H9 (cell line): ENCODE data around the gene LRRN3. TPM values are rescaled to one million over a fixed set of nuclear protein-coding genes. Genes with fewer than 3 reads are reported as not detected.

Experiments used
- DNase-seq: peaks from one replicate; pipeline ENCODE4 v3.0.0-alpha.2; 2017
- H2AFZ ChIP-seq: one replicate; pipeline ENCODE4 v1.6.1; 2013; ENCODE audit warnings: mild to moderate bottlenecking, low read length, control low read depth, moderate library complexity
- H2AK5ac ChIP-seq: 2 replicates; pipeline ENCODE4 v1.6.1; 2013; ENCODE audit warnings: low read length, control low read depth, mixed read lengths; ENCODE audit not compliant: insufficient read length
- H2BK120ac ChIP-seq: one replicate; pipeline ENCODE4 v1.6.1; 2013; ENCODE audit warnings: low read depth, mild to moderate bottlenecking, low read length, control low read depth, inconsistent platforms; ENCODE audit not compliant: poor library complexity, severe bottlenecking
- H2BK12ac ChIP-seq: 2 replicates; pipeline ENCODE4 v1.6.1; 2013; ENCODE audit warnings: low read length, control low read depth, mixed read lengths, low read depth; ENCODE audit not compliant: insufficient read length
- H2BK15ac ChIP-seq: 2 replicates; pipeline ENCODE4 v1.6.1; 2013; ENCODE audit warnings: low read depth, low read length, control low read depth
- H2BK20ac ChIP-seq: one replicate; pipeline ENCODE4 v1.6.1; 2013; ENCODE audit warnings: low read depth, mild to moderate bottlenecking, low read length, control low read depth, inconsistent platforms; ENCODE audit not compliant: poor library complexity, severe bottlenecking
- H2BK5ac ChIP-seq: 2 replicates; pipeline ENCODE4 v1.6.1; 2013; ENCODE audit warnings: low read length, control low read depth, mixed read lengths; ENCODE audit not compliant: insufficient read length
- H3K14ac ChIP-seq: 2 replicates; pipeline ENCODE4 v1.6.1; 2013; ENCODE audit warnings: low read length, control low read depth; ENCODE audit not compliant: insufficient read depth
- H3K18ac ChIP-seq: 2 replicates; pipeline ENCODE4 v1.6.1; 2013; ENCODE audit warnings: low read depth, mild to moderate bottlenecking, mixed read lengths, low read length, control low read depth; ENCODE audit not compliant: insufficient read length
- H3K23ac ChIP-seq: 2 replicates; pipeline ENCODE4 v1.6.1; 2013; ENCODE audit warnings: low read length, control low read depth, mixed read lengths, low read depth; ENCODE audit not compliant: insufficient read length
- H3K23me2 ChIP-seq: 2 replicates; pipeline ENCODE4 v1.6.1; 2013; ENCODE audit warnings: low read depth, mild to moderate bottlenecking, mixed read lengths, low read length, control low read depth; ENCODE audit not compliant: insufficient read length, poor library complexity, severe bottlenecking
- H3K27ac ChIP-seq: 2 replicates; pipeline ENCODE4 v1.5.1; 2013; ENCODE audit warnings: low read length, control low read depth, mixed read lengths, low read depth; ENCODE audit not compliant: insufficient read length
- H3K27me3 ChIP-seq: 2 replicates; pipeline ENCODE4 v1.6.1; 2013; ENCODE audit warnings: low read length, control low read depth, inconsistent platforms; ENCODE audit not compliant: insufficient read depth
- H3K4ac ChIP-seq: 2 replicates; pipeline ENCODE4 v1.6.1; 2013; ENCODE audit warnings: low read depth, mild to moderate bottlenecking, control low read depth, inconsistent platforms, low read length, moderate library complexity
- H3K4me1 ChIP-seq: 2 replicates; pipeline ENCODE4 v1.6.1; 2013; ENCODE audit warnings: low read length, control low read depth, inconsistent platforms; ENCODE audit not compliant: insufficient read depth
- H3K4me2 ChIP-seq: 2 replicates; pipeline ENCODE4 v1.6.1; 2013; ENCODE audit warnings: low read length, control low read depth, mixed read lengths; ENCODE audit not compliant: insufficient read length, insufficient read depth
- H3K56ac ChIP-seq: 2 replicates; pipeline ENCODE4 v1.6.1; 2013; ENCODE audit warnings: low read depth, mild to moderate bottlenecking, mixed read lengths, low read length, control low read depth; ENCODE audit not compliant: insufficient read length
- H3K79me1 ChIP-seq: 2 replicates; pipeline ENCODE4 v1.6.1; 2013; ENCODE audit warnings: low read depth, mild to moderate bottlenecking, moderate library complexity, low read length, control low read depth, inconsistent platforms; ENCODE audit not compliant: insufficient read depth, poor library complexity, severe bottlenecking
- H3K79me2 ChIP-seq: 2 replicates; pipeline ENCODE4 v1.6.1; 2013; ENCODE audit warnings: low read length, control low read depth, inconsistent platforms; ENCODE audit not compliant: insufficient read depth
- H3K9ac ChIP-seq: 2 replicates; pipeline ENCODE4 v1.6.1; 2013; ENCODE audit warnings: low read length, control low read depth, mixed read lengths; ENCODE audit not compliant: insufficient read length; ENCODE audit errors: extremely low read depth
- H3K9me3 ChIP-seq: one replicate; pipeline ENCODE4 v1.6.1; 2013; ENCODE audit warnings: low read depth, low read length, inconsistent platforms; ENCODE audit not compliant: control insufficient read depth
- H3T11ph ChIP-seq: one replicate; pipeline ENCODE4 v1.6.1; 2013; ENCODE audit warnings: mild to moderate bottlenecking, low read length, control low read depth, inconsistent platforms
- H4K20me1 ChIP-seq: one replicate; pipeline ENCODE4 v1.6.1; 2013; ENCODE audit not compliant: control insufficient read depth, insufficient read length, insufficient read depth
- H4K5ac ChIP-seq: 2 replicates; pipeline ENCODE4 v1.6.1; 2013; ENCODE audit warnings: low read depth, mild to moderate bottlenecking, mixed read lengths, low read length, control low read depth; ENCODE audit not compliant: insufficient read length
- H4K8ac ChIP-seq: replicated peaks from 2 replicates; pipeline ENCODE4 v1.6.1; 2013; ENCODE audit warnings: low read length, control low read depth, mixed read lengths, low read depth; ENCODE audit not compliant: insufficient read length
- H4K91ac ChIP-seq: 2 replicates; pipeline ENCODE4 v1.6.1; 2013; ENCODE audit warnings: low read depth, mild to moderate bottlenecking, moderate library complexity, mixed read lengths, low read length, control low read depth; ENCODE audit not compliant: insufficient read length
- H3K27ac Mint-ChIP-seq, 3 experiments: 2 replicates in 2 of 3; 3 replicates in 1 of 3; pipeline ENCODE4 v1.8.0; 2020 to 2021; ENCODE audit warnings: mixed read lengths in 3 of 3, mild to moderate bottlenecking in 1 of 3, moderate library complexity in 1 of 3
- H3K27me3 Mint-ChIP-seq: 2 replicates; pipeline ENCODE4 v1.8.0; 2021; ENCODE audit warnings: low read depth, mild to moderate bottlenecking, moderate library complexity, mixed read lengths
- H3K36me3 Mint-ChIP-seq, 3 experiments: 2 replicates in 2 of 3; 3 replicates in 1 of 3; pipeline ENCODE4 v1.8.0; 2020 to 2021; ENCODE audit warnings: low read depth in 3 of 3, mixed read lengths in 3 of 3; ENCODE audit not compliant: insufficient read depth in 1 of 3
- H3K4me1 Mint-ChIP-seq, 2 experiments: 2 replicates each; pipeline ENCODE4 v1.8.0; 2020; ENCODE audit warnings: mixed read lengths in 2 of 2
- H3K4me3 Mint-ChIP-seq, 2 experiments: 2 replicates in 1 of 2; 3 replicates in 1 of 2; pipeline ENCODE4 v1.8.0; 2020 to 2021; ENCODE audit warnings: mild to moderate bottlenecking in 2 of 2, mixed read lengths in 2 of 2, moderate library complexity in 1 of 2
- H3K9me3 Mint-ChIP-seq, 2 experiments: 2 replicates in 1 of 2; 3 replicates in 1 of 2; pipeline ENCODE4 v1.8.0; 2020; ENCODE audit warnings: mild to moderate bottlenecking in 2 of 2, mixed read lengths in 2 of 2, moderate library complexity in 1 of 2
- WGBS: extraction: QIAGEN DNeasy Blood & Tissue Kit; methylation state at CpG from one replicate; pipeline ENCODE4 v1.1.7; 2013; ENCODE audit warnings: missing lambda C conversion rate, low lambda C conversion rate, mixed read lengths; ENCODE audit not compliant: insufficient read length; ENCODE audit errors: extremely low coverage; 5-methylcytosine and 5-hydroxymethylcytosine counted together
- total RNA-seq: library from RNA; stranded (reverse); gene quantifications from 2 replicates; pipeline ENCODE4 v1.2.1, GENCODE V29; 2021
- TF ChIP-seq, protein P1 (sequence below): fragments of 200-600 bp; sonication (generic); conservative IDR thresholded peaks from 3 replicates; pipeline ENCODE4 v1.8.0; 2021; ENCODE audit warnings: antibody characterized with exemption, mild to moderate bottlenecking

LRRN3 gene
- total RNA-seq, 1 experiment from 2014 or later = 0.77 TPM

DNA sequence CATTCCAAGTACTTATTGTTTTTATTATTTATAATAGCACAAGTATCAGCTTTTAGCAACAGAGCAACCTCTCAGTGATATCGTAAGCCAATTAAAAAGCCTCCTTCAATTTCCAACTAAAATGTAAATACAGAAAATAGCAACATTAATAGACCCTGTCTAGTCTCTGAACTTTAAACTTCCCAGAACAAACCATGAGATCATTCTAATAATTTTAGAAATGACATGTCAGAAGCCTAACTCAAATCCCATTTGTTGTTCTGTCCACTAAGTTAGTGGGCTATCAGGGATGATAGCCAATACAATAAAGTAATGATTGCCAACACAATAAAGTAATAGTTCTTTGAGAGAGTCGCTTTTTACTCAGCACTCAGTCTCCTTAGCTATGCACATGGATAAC is 22.3 kb upstream of the LRRN3 start:
- no peak overlapping the region for H2BK120ac ChIP-seq
- H3K9me3 ChIP-seq = no peaks in the 10 kb centered on the region
- no peak overlapping the region for H3K9ac ChIP-seq
- no peak overlapping the region for H3K23ac ChIP-seq
- no peak overlapping the region for H3K18ac ChIP-seq
- H2AFZ ChIP-seq = no peak overlapping the region
- H4K5ac ChIP-seq = no peak overlapping the region
- H3K27me3 Mint-ChIP-seq = no peaks in the 10 kb centered on the region
- no peak overlapping the region for H3K27ac ChIP-seq
- H2AK5ac ChIP-seq = no peak overlapping the region
- no peak overlapping the region for H4K8ac ChIP-seq
- no CpG with 5 or more reads among the region's 2 CpGs for WGBS
- H3K4me1 ChIP-seq = no peaks in the 10 kb centered on the region
- H3K14ac ChIP-seq = no peak overlapping the region
- no peaks in the 10 kb centered on the region for H3K79me2 ChIP-seq
- H3K27ac Mint-ChIP-seq = no peak overlapping the region
- H3K79me1 ChIP-seq = no peaks in the 10 kb centered on the region
- no peaks in the 10 kb centered on the region for H3K27me3 ChIP-seq
- no peak overlapping the region for H3K56ac ChIP-seq
- no peak overlapping the region for H3K4me2 ChIP-seq
- TF ChIP-seq, protein P1, sequence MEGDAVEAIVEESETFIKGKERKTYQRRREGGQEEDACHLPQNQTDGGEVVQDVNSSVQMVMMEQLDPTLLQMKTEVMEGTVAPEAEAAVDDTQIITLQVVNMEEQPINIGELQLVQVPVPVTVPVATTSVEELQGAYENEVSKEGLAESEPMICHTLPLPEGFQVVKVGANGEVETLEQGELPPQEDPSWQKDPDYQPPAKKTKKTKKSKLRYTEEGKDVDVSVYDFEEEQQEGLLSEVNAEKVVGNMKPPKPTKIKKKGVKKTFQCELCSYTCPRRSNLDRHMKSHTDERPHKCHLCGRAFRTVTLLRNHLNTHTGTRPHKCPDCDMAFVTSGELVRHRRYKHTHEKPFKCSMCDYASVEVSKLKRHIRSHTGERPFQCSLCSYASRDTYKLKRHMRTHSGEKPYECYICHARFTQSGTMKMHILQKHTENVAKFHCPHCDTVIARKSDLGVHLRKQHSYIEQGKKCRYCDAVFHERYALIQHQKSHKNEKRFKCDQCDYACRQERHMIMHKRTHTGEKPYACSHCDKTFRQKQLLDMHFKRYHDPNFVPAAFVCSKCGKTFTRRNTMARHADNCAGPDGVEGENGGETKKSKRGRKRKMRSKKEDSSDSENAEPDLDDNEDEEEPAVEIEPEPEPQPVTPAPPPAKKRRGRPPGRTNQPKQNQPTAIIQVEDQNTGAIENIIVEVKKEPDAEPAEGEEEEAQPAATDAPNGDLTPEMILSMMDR = no peak
- H3K23me2 ChIP-seq = no peaks in the 10 kb centered on the region
- H2BK20ac ChIP-seq = no peak overlapping the region
- H2BK5ac ChIP-seq = no peak overlapping the region
- H4K91ac ChIP-seq = no peak overlapping the region
- H2BK12ac ChIP-seq = no peak overlapping the region
- no peak for DNase-seq
- H3K4me3 Mint-ChIP-seq = no peak overlapping the region
- H3K4ac ChIP-seq = no peak overlapping the region
- H3K4me1 Mint-ChIP-seq = peaks cover 2 to 8% of the 10 kb centered on the region in 2 experiments; a peak in 2 of 4 replicates
- H2BK15ac ChIP-seq = no peak overlapping the region
- H3K9me3 Mint-ChIP-seq = peaks cover 10 to 22% of the 10 kb centered on the region in 2 experiments
- no peak overlapping the region for H3T11ph ChIP-seq
- peaks cover 3 to 18% (median 14%) of the 10 kb centered on the region in 3 experiments for H3K36me3 Mint-ChIP-seq
- H4K20me1 ChIP-seq = no peaks in the 10 kb centered on the region
